Trophoblast cell (in vitro differentiated cells and primary cell): ENCODE data around the gene ENSA. TPM values are rescaled to one million over a fixed set of nuclear protein-coding genes. Genes with fewer than 3 reads are reported as not detected.
A peak's percentile ranks its signal among the peaks of the same experiment; 100 is the strongest.

Experiments used
- DNase-seq, 2 donors: peaks; one replicate each; pipeline ENCODE4 v3.0.0-alpha.2; 2016
- H2AFZ ChIP-seq: 2 replicates; pipeline ENCODE4 v1.6.1; 2013; ENCODE audit warnings: low read length, moderate library complexity, mild to moderate bottlenecking; ENCODE audit not compliant: insufficient read depth, poor library complexity
- H2AK5ac ChIP-seq: 2 replicates; pipeline ENCODE4 v1.6.1; 2013; ENCODE audit warnings: mild to moderate bottlenecking, low read length
- H2BK120ac ChIP-seq: 2 replicates; pipeline ENCODE4 v1.6.1; 2013; ENCODE audit warnings: low read length, mild to moderate bottlenecking, moderate library complexity; ENCODE audit not compliant: insufficient read depth, poor library complexity
- H2BK12ac ChIP-seq: 2 replicates; pipeline ENCODE4 v1.6.1; 2013; ENCODE audit warnings: mild to moderate bottlenecking, low read length, moderate library complexity
- H2BK5ac ChIP-seq: 2 replicates; pipeline ENCODE4 v1.6.1; 2013; ENCODE audit warnings: low read length, low read depth, moderate library complexity, mild to moderate bottlenecking; ENCODE audit not compliant: poor library complexity
- H3K14ac ChIP-seq: 2 replicates; pipeline ENCODE4 v1.6.1; 2013; ENCODE audit warnings: mild to moderate bottlenecking, low read length
- H3K18ac ChIP-seq: 2 replicates; pipeline ENCODE4 v1.6.1; 2013; ENCODE audit warnings: mild to moderate bottlenecking, low read length
- H3K23ac ChIP-seq: 2 replicates; pipeline ENCODE4 v1.6.1; 2013; ENCODE audit warnings: low read length
- H3K27ac ChIP-seq: 2 replicates; pipeline ENCODE4 v1.5.1; 2013; ENCODE audit warnings: low read depth, mild to moderate bottlenecking, inconsistent platforms, low read length, moderate library complexity
- H3K27me3 ChIP-seq: 2 replicates; pipeline ENCODE4 v1.6.1; 2013; ENCODE audit warnings: inconsistent platforms, mild to moderate bottlenecking, low read length, moderate library complexity; ENCODE audit not compliant: insufficient read depth
- H3K36me3 ChIP-seq, 2 experiments: 1 replicate in 1 of 2; 2 replicates in 1 of 2; pipeline ENCODE4 v1.6.1; 2013; ENCODE audit warnings: low read length in 2 of 2, mild to moderate bottlenecking in 2 of 2, moderate library complexity in 1 of 2; ENCODE audit not compliant: insufficient read depth in 2 of 2, control insufficient read depth in 1 of 2
- H3K4ac ChIP-seq: 2 replicates; pipeline ENCODE4 v1.6.1; 2013; ENCODE audit warnings: low read depth, mild to moderate bottlenecking, low read length, moderate library complexity
- H3K4me1 ChIP-seq, 2 experiments: 1 replicate in 1 of 2; 2 replicates in 1 of 2; pipeline ENCODE4 v1.6.1; 2013; ENCODE audit warnings: low read length in 2 of 2, mild to moderate bottlenecking in 2 of 2, moderate library complexity in 1 of 2; ENCODE audit not compliant: insufficient read depth in 2 of 2, control insufficient read depth in 1 of 2
- H3K4me2 ChIP-seq: 2 replicates; pipeline ENCODE4 v1.6.1; 2013; ENCODE audit warnings: inconsistent platforms, mild to moderate bottlenecking, low read length, moderate library complexity
- H3K4me3 ChIP-seq: 2 replicates; pipeline ENCODE4 v1.5.1; 2013; ENCODE audit warnings: mild to moderate bottlenecking, low read depth, low read length, inconsistent platforms
- H3K79me1 ChIP-seq: one replicate; pipeline ENCODE4 v1.6.1; 2013; ENCODE audit warnings: low read length
- H3K79me2 ChIP-seq: 2 replicates; pipeline ENCODE4 v1.6.1; 2013; ENCODE audit warnings: low read length, mild to moderate bottlenecking; ENCODE audit not compliant: control insufficient read depth, insufficient read depth, poor library complexity
- H3K9ac ChIP-seq: 2 replicates; pipeline ENCODE4 v1.6.1; 2013; ENCODE audit warnings: mild to moderate bottlenecking, low read length
- H3K9me3 ChIP-seq: 2 replicates; pipeline ENCODE4 v1.6.1; 2013; ENCODE audit warnings: low read depth, mild to moderate bottlenecking, control low read depth, inconsistent platforms, low read length; ENCODE audit not compliant: insufficient read depth
- H4K12ac ChIP-seq: 2 replicates; pipeline ENCODE4 v1.6.1; 2013; ENCODE audit warnings: low read depth, mild to moderate bottlenecking, low read length, moderate library complexity
- H4K8ac ChIP-seq: 2 replicates; pipeline ENCODE4 v1.6.1; 2013; ENCODE audit warnings: low read depth, mild to moderate bottlenecking, low read length, moderate library complexity
- H4K91ac ChIP-seq: one replicate; pipeline ENCODE4 v1.6.1; 2013; ENCODE audit warnings: low read depth, mild to moderate bottlenecking, low read length, moderate library complexity
- WGBS: extraction: QIAGEN DNeasy Blood & Tissue Kit; methylation state at CpG from one replicate; pipeline ENCODE4 v1.1.7; 2013; ENCODE audit warnings: missing lambda C conversion rate; ENCODE audit not compliant: insufficient read length, insufficient coverage; ENCODE audit errors: extremely low coverage; 5-methylcytosine and 5-hydroxymethylcytosine counted together
- polyA plus RNA-seq: library from polyadenylated mRNA; stranded (reverse); fragments of 200-250 nt; gene quantifications from 2 replicates; pipeline ENCODE4 v1.2.3, GENCODE V29; 2013

Gene ENSA, protein sequence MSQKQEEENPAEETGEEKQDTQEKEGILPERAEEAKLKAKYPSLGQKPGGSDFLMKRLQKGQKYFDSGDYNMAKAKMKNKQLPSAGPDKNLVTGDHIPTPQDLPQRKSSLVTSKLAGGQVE
- 110 and 115 TPM in 2 replicates for polyA plus RNA-seq

DNA sequence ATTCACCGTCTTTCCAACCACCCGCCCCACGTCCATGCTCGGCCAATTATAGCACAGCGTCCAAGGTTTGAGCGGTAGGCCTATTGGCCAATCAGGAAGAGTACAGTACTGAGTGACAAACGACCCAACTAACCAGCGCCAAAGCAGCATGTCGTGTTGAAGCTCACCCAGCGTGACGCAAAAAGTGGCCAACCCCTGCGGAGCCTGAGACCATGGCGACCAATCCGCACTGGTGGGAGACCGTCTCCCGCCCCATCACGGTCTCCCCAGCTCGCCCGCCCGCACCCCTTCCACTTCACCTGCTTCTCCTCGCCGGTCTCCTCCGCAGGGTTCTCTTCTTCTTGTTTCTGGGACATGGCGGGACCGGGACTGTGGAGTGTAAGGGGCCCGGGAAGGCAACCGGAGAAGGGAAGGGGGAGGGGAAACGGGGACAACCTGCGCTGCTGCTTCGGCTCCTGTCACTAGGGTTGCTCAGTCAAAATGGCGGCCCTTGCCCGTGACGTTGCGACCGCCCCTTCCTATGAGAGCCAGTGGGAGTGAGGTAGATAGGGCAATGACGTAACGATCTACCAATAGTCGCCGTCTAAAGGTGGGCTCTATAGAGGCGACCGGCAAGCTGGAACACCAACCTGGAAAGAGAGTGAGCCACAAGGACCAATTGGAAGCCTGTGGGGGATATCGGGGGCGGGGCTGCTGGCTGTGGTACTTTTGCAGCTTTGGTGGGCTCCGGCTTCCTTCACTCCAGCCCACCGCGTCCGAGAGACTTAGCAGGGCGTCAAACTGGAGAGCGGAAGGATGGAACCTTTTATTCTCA is at the start of gene ENSA:
Gene ENSA, minus strand, starts transcription at position 498 of the 814 bp plus-strand sequence. Its CDS starts 142 bp downstream, at position 356.
- Histone ChIP-seq H2BK5ac (peak within 1 kb of the TSS; percentile 37), H4K91ac (peak within 1 kb of the TSS; percentile 75), H3K79me1 (peaks cover 4% of the 10 kb centered on the region), H3K14ac (peak within 1 kb of the TSS; percentile 38), H3K9me3 (no peaks in the 10 kb centered on the region), H3K23ac (no peak within 1 kb of the TSS), H4K12ac (peak within 1 kb of the TSS; percentile 80), H3K18ac (peak within 1 kb of the TSS; percentile 68), H2AK5ac (peak within 1 kb of the TSS; percentile 64), H2AFZ (peak within 1 kb of the TSS; percentile 43), H3K27me3 (no peaks in the 10 kb centered on the region), H3K4me3 (peak within 1 kb of the TSS; percentile 86), H2BK12ac (peak within 1 kb of the TSS; percentile 24), H3K27ac (peak within 1 kb of the TSS; percentile 91), H2BK120ac (peak within 1 kb of the TSS; percentile 40), H3K36me3 (peaks cover 8 to 19% of the 10 kb centered on the region in 2 experiments), H3K9ac (peak within 1 kb of the TSS; percentile 85), H4K8ac (peak within 1 kb of the TSS; percentile 69), H3K4me1 (peaks cover 6 to 7% of the 10 kb centered on the region in 2 experiments), H3K4me2 (peak within 1 kb of the TSS; percentile 95), H3K79me2 (peaks cover 7% of the 10 kb centered on the region), H3K4ac (peak within 1 kb of the TSS; percentile 90)
- WGBS = no CpG with 5 or more reads among the region's 49 CpGs
- DNase-seq = peak; percentile 99 to 100

DNA sequence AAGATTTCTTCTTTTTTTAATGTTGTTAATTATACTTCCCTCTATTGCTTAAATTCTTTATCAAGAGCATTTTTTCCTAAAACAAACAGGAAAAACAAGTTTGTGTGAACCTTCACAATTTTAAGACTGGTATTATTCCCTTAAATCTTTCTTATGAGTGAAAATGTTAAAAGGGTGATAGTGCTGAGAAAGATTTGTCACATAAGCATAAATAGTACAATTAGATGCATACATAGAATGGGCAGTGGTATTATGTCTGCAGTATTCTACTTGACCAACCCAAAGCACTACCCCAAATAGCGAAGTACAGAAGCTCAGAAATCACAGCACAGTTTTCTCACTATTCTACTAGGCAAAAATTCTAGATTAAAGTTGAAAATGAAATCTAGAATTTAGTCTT is 49.6 kb upstream of the ENSA start:
- Histone ChIP-seq H2AK5ac (no peak overlapping the region), H3K18ac (no peak overlapping the region), H3K4me3 (no peak overlapping the region), H3K79me1 (no peaks in the 10 kb centered on the region), H2BK5ac (no peak overlapping the region), H3K27me3 (no peaks in the 10 kb centered on the region), H3K9me3 (no peaks in the 10 kb centered on the region), H3K36me3 (peaks cover 2 to 9% of the 10 kb centered on the region in 2 experiments), H2AFZ (no peak overlapping the region), H3K23ac (no peak overlapping the region), H3K9ac (no peak overlapping the region), H3K27ac (no peak overlapping the region), H3K14ac (no peak overlapping the region), H3K4ac (no peak overlapping the region), H4K12ac (no peak overlapping the region), H3K4me1 (no peaks in the 10 kb centered on the region), H3K79me2 (no peaks in the 10 kb centered on the region), H4K8ac (no peak overlapping the region), H2BK12ac (no peak overlapping the region), H2BK120ac (no peak overlapping the region), H4K91ac (no peak overlapping the region), H3K4me2 (no peak overlapping the region)
- no CpG with 5 or more reads among the region's 1 CpG for WGBS
- DNase-seq = no peak

DNA sequence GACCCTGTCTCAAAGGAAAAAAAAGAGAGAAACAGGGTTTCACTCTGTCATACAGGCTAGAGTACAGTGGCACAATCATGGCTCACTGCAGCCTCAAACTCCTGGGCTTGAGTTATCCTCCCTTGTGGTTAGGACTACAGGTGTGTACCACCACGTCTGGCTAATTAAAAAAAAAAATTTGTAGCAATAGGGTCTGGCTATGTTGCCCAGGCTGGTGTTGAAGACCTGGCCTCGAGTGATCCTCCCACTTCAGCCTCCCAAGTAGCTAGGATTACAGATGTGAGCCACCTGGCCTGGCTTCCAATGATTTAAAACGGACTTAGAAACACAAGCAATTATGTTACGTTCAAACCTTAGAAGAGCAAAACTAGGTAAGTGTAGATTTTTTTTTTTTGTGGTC is 45.5 kb upstream of the ENSA start:
- no peaks in the 10 kb centered on the region for H3K27me3 ChIP-seq
- H2BK120ac ChIP-seq = no peak overlapping the region
- WGBS = no CpG with 5 or more reads among the region's 4 CpGs
- no peak overlapping the region for H3K4me2 ChIP-seq
- no peak overlapping the region for H4K8ac ChIP-seq
- H2BK12ac ChIP-seq = no peak overlapping the region
- H3K4me1 ChIP-seq = no peaks in the 10 kb centered on the region
- H3K9me3 ChIP-seq = no peaks in the 10 kb centered on the region
- H3K4me3 ChIP-seq = no peak overlapping the region
- no peak overlapping the region for H3K9ac ChIP-seq
- no peak overlapping the region for H3K18ac ChIP-seq
- H3K14ac ChIP-seq = no peak overlapping the region
- H4K12ac ChIP-seq = no peak overlapping the region
- peaks cover 2 to 6% of the 10 kb centered on the region in 2 experiments for H3K36me3 ChIP-seq
- H3K79me1 ChIP-seq = no peaks in the 10 kb centered on the region
- no peak overlapping the region for H2AFZ ChIP-seq
- H2BK5ac ChIP-seq = no peak overlapping the region
- no peak overlapping the region for H3K4ac ChIP-seq
- H3K79me2 ChIP-seq = no peaks in the 10 kb centered on the region
- no peak overlapping the region for H2AK5ac ChIP-seq
- no peak for DNase-seq
- H4K91ac ChIP-seq = no peak overlapping the region
- no peak overlapping the region for H3K23ac ChIP-seq
- no peak overlapping the region for H3K27ac ChIP-seq

DNA sequence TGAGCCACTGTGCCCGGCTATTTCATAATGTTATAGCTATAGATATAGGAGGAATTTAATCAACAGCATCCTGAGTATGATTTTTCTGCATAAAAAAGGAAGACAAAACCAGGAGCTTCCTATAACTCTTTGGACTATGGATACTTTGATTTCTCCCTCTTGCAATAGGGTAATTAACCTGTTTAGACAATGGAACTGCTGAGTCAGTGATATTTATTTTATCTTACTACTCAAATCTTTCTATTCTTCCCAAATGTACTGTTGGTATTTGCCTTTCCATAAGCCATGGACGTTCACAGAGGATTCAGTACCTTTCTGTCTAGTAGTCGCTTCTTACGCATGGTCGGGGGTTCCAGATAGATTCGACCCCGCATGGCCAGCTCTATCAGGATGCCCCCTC is 33.9 kb upstream of the ENSA start:
- no peak for DNase-seq
- H3K27me3 ChIP-seq = no peaks in the 10 kb centered on the region
- peaks cover 9 to 10% of the 10 kb centered on the region in 2 experiments for H3K36me3 ChIP-seq
- H2BK120ac ChIP-seq = no peak overlapping the region
- no peak overlapping the region for H4K12ac ChIP-seq
- no peak overlapping the region for H2AK5ac ChIP-seq
- no peak overlapping the region for H3K18ac ChIP-seq
- H4K91ac ChIP-seq = no peak overlapping the region
- no peak overlapping the region for H3K23ac ChIP-seq
- no peak overlapping the region for H3K14ac ChIP-seq
- no peak overlapping the region for H4K8ac ChIP-seq
- H2BK12ac ChIP-seq = no peak overlapping the region
- no peak overlapping the region for H3K4me3 ChIP-seq
- no CpG with 5 or more reads among the region's 7 CpGs for WGBS
- H2AFZ ChIP-seq = no peak overlapping the region
- no peak overlapping the region for H3K27ac ChIP-seq
- no peaks in the 10 kb centered on the region for H3K9me3 ChIP-seq
- H2BK5ac ChIP-seq = no peak overlapping the region
- H3K4ac ChIP-seq = no peak overlapping the region
- no peak overlapping the region for H3K9ac ChIP-seq
- H3K4me1 ChIP-seq = no peaks in the 10 kb centered on the region
- H3K79me2 ChIP-seq = no peaks in the 10 kb centered on the region
- no peaks in the 10 kb centered on the region for H3K79me1 ChIP-seq
- no peak overlapping the region for H3K4me2 ChIP-seq
